HG03196 (cell line): ENCODE results near the gene TMEM255B.

Source experiments
- ATAC-seq: cut with Tn5 transposase; IDR thresholded peaks from one replicate; pipeline ENCODE4 v1.9.1; 2021; ENCODE audit not compliant: unreplicated experiment

Gene TMEM255B

DNA sequence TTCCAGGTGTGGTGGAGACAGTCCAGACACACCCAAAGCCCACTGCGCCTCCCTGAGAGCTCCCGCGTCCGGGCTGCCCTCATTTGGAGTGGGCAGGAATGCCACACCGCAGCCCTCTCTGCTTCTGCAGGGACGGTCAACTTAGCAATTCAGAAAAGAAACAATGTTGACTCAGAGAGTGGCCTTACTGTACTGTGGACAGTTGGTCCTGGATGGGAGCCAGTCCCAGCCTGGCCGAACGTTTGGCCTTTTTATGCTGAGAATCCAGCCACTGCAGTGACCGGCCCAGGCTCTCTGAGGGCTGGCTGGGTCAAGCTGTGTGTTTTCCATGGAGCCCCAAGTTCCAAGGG is 97.7 kb downstream of the TMEM255B start:
- ATAC-seq: no peak

DNA sequence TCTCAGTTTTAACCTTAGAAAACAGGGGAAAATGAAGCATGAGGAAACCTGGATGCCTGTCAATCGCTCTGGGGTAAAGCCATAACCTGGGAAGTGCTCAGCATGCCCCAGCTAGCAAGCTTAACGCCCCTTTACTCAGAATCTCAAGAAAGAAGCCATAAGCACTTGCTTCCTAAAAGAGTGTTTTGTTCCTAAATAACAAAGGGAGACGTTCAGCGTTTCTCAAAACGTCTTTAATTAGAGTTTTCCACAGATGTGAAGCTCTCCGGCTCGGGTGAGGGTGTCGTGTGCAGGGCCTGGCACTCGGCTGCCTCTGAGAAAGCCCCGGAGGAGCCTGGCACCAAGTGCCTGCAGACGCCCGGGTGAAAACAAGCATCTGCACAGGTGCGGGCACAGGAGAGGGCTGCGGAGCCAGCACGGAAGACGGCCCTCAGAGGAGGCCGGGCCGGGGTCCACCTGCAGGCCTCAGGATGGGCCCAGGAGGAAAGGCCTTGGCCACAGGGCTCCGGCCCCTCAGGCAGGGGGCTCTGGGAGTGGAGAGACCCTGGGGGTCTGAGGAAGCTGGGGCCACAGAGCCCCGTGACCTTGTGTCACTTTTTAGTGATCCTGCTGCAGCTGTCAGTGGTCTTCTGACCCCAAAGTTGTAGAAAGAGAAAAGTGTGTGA is 98.6 kb downstream of the TMEM255B start:
- ATAC-seq: no peak

DNA sequence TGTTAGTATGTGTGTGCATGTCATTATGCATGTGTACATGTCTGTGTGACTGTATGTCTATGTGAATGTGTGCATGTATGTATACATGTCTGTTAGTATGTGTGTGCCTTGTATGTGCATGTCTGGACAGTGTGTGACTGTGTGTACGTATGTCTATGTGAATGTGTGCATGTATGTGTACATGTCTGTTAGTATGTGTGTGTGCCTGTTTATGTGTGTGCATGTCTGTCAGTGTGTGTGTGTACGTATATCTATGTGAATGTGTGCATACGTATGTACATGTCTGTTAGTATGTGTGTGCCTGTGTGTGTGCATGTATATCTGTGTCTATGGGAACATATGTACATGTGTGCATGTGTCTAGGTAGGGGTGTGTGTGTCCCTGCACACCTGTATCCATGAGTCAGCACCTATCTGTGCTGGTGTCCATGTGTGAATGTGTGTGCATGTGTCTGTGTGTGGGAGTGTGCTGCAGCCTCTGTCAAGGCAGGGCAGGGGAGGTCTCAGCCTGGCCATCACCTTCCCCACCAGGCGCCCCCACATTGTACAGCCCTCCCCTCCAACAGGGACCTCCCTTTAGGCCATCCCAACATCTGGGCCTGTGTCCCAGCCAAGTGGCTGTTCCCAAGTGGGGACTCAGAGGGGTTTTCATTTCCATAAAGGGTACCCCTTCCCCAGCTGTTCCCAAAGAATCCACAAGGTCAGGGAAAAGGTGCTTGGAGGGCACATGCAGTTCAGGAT is 100.5 kb downstream of the TMEM255B start:
- no peak for ATAC-seq

DNA sequence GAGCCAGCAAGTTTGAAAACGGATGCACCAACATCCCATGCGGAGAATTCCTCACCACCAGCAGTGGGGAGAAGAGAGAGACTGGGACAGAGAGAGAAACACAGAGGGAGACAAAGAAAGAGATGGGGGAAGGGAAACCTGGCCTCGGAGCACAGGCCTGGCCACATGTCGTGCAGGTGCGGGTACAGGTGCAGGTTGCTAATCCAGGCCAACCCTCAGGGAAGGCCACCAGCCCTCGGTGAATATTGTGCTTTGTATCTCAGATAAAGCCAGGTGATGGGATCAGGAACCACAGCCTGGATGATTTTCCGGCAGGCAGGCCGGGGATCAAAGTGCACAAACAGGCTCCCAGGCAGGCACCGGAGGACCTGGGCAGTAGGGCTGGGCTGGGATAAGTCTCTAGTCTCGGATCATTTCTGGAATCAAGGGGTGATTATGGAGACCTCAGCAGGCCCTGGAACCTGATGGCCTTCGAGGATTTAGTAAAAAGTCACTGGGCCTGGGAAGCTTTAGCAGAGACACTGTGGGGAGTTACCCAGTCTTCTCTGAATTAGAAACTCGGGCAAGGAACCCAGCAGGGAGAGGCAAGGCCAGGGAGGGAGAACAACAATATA is 101.1 kb downstream of the TMEM255B start:
- ATAC-seq: no peak

DNA sequence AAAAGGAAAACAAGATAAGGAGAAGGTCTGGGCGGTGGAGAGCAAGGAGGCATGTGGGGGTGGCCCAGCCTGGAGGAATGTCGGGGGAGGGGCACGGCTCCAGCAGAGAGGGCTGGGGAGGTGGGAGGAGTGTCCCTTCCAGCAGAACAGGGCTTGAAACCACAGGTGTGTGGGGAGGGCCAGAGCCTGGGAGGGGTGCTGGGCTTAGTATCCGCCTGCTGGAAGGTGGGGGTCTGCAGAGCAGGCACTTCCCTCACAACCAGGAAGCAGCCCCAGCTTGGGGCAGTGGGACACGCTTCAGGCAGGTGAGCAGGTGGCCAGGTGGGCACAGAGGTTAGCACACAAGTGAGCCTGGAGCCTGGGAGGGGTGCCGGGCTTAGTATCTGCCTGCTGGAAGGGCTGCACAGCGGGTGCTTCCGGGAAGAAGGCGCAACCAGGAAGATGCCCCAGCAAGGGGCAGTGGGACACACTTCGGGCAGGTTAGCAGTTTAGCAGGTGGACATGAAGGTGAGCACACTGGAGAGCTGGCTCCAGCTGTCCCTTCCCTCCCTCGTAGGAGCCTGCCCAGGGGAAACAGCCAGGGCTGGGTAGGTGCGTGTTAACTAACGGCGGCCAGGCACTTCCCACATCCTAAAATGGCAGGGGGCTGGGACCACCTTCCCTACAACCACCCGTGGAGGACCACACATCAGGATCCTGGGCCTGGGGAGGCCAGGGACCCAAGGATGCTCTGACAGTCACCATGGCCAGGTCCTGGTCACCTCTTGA is 101.8 kb downstream of the TMEM255B start:
- no peak for ATAC-seq

DNA sequence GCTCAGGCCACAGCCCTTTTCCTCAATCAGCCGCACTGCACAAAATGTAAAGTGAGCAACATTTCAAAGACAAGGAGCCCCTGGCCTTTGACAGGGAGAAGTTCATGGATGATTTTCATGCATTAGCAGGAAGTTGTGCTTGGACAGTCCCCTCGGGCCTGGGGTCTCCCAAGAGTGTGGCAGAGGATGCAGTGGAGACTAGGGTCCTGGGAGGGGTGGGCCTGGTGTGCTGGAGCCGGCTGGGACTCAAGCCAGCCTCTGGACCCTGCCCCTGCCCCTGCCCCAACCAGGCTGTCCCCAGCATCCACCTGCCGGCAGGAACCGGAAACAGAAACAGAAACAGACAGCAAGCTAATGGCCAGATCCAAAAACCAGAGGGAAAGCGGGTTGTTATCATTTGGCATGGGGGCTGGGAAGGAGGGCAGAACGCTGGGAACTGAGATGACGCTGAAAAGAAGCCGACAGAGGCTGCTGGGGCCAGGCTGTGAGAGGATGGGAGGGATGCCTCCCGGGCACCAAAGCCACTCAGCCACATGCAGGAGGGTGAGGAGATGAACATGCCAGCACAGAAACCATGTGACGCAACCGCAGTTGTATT is 102.5 kb downstream of the TMEM255B start:
- no peak for ATAC-seq

DNA sequence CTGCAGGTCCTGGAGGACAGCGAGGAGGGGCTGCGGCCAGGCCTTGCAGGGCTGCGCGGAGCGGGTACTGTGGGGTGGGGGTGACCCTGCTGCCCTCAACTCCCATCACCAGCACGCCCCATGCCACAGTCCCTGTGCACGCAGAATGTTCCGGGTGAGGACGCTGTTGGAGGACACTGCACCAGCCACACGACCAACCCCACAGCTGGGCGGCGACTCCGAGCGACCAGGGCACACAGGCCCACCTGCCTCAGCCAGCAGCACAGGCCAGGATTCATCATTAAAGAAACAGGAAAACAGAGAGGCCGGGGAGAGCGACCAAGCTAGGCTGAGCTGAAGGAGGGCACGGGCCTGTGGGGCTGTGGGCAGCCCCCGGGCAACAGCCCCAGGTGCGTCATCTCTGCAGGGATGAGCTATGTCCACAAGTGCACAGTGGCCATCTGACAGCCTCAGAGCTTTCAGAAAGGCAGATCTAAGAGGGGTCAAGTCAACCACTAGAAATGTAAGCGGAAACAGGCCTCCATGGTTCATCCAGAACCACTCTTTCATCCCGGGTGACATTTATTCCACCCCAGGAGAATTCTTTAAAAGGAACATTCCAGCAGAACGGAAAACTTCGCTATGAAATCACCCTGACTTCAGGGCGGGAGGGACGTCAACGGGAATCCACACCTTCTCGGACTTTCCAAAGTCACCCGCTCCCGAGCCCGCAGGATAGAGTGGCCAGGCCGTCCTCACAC is 103.3 kb downstream of the TMEM255B start:
- no peak for ATAC-seq

DNA sequence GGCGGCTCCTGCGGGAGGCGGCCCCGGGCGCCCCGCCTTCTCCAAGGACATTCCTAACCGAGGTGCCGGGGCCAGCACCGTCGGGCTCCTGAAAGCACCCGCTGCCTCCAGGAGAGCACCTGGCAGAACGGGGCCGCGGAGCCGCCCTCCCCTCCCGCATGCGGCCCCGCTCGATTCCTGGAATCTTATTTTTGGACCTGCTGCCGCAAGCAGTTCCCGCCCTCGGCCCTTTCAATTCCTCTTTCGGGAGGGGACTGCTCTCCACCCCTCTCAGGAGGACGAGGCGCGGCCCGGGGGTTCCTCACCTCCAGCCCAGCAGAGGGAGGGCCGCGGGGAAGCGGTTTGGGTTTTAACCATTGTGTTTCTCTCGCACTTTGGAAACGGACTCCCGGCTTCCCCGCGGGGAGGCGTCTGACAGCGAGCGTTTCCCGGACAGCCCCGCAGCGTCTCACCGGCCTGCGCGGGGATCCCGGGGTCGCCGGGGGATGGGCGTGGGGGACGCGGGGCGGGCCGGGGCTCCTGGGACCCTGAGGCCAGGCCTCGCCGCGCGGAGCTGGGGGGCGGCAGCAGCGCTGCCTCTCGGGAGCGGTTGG is 104.0 kb downstream of the TMEM255B start:
- no peak for ATAC-seq

DNA sequence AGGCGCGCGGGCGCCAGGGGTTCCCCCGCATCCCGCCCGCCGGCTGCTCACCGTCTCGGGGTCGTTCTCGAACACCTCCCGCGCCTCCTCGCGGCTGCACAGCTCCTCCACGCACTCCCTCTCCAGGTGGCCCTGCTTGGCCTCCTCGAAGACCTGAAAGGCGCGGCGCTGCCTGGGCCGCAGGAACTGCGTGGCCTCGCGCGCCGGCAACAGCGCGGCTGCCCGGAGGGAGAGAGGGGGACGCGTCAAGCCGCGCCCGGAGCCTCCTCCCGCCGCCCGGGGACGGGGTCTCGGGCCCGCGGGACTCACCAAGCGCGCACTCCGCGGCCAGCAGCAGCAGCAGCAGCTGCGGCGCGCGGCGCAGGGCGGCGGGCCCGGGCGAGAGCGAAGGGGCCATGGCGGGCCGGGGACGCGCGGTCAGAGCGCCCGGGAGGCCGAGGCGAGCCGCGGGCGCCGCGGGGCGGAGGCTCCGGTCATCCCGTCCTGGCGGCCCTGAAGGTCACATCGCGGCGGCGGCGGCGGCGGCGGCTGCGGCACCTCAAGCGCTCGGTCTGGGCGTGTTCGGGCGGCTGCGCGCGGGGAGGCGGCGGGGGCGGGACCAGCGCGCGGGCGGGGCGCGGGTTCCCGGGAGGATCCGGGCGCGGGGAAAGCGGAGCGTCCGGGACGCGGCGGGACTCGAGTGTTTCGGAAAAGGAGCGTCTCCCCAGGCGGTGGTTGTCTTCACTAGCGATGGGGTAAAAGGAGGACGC is 104.7 kb downstream of the TMEM255B start, which contains the start of gene GAS6:
GAS6 (minus strand) TSS at position 553 of the 749 bp plus-strand sequence; CDS start at position 397, 156 bp downstream.
- ATAC-seq: no peak

DNA sequence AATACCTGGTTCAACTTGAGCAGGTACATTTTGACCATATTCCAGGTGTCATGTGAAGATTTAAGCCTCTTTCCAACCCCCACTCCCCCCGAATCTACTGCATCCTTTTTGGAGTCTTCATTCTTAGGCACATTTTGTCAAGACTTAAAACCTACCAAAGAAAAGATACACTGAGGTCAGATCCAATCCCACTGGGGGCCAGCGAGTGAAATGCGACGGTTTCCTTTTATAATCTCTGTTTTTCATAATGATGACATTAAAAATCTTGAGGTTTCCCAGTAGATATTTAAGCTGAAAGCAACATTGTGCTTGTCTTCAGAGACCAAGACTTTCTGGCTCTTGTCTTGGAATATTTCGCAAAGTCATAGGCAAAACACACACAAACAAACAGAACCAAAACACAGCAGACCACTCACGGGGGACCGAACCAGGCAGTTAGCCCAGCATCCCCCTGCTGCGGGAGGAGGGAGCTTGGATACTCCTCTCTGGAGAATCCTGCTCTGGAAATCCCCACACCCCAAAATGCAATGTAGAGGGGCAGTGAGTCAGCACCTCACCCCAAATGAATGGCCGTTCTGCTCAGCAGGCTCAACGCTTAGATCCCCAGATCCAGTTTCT is 105.4 kb downstream of the TMEM255B start:
- no peak for ATAC-seq

DNA sequence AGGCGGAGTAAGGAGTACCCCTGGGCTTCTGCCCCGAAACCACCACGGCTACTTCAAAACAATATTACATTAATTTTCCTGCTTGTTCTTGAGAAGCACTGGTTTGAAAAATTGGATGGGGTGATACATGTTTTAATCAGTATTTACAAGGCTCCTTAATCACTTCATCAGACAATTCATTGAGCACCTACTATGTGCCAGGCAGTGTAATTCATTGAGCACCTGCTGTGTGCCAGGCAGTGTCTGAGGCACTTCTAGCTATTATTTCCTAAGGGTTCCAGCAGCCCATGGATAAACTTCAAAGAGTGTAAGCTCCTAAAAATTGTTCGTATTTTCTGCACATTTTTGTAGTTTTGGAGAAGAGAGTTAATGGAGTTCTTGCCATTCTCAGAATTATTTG is 106.4 kb downstream of the TMEM255B start:
- no peak for ATAC-seq
